HG03139 (cell line): ENCODE data around the gene PYROXD2.
"Not testable (repeated sequence)": the region's sequence is repeated elsewhere in the genome, so short reads cannot be mapped to it uniquely, and the experiment has no call there.

ENCODE experiments used
- ATAC-seq: cut with Tn5 transposase; IDR thresholded peaks from one replicate; pipeline ENCODE4 v1.9.1; 2021; ENCODE audit not compliant: unreplicated experiment

Gene PYROXD2

DNA sequence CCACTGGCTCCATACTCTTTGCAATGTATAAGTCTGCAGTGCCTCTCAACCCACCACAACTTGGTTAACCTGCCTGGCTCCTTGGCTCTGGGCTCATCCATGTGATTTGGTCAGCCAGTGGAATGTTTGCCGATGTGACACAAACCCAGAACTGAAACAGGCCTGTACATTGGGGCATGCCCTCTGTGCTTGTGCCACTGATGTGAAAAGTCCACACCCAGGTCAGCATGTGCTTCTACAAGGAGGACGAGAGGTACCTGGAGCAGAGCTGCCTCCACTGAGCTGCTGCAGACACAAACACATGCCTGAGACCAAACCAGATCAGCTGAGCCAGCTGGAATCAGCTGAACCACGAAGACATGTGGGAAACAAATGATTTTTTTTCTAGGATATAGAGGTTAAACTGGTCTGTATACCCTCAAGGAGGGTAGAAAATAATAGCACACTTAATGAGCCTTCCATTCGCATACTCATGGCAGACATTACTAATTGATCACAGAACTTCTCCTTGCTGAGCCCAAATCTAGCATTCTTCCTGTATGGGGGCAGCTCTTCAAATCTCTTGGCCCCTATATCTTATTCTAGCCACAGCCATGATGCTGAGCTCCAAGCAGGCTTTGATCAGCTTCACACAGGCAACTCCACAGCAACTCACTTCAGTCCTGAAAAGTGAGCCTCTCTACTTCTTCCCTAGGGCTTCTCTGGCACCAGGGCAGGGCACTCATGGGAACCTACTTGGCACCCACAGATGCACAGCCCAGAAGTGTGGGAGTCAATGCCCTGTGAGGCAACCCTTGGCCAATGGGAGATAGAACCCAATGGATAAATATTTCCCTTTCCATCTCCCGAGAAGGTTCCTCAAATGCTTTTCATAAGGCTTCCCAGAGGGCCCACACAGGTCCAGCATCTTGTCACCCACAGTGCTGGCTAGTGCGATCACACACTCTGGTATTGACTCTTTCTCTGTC lies 18.6 kb downstream of the PYROXD2 start:
- no peak for ATAC-seq

DNA sequence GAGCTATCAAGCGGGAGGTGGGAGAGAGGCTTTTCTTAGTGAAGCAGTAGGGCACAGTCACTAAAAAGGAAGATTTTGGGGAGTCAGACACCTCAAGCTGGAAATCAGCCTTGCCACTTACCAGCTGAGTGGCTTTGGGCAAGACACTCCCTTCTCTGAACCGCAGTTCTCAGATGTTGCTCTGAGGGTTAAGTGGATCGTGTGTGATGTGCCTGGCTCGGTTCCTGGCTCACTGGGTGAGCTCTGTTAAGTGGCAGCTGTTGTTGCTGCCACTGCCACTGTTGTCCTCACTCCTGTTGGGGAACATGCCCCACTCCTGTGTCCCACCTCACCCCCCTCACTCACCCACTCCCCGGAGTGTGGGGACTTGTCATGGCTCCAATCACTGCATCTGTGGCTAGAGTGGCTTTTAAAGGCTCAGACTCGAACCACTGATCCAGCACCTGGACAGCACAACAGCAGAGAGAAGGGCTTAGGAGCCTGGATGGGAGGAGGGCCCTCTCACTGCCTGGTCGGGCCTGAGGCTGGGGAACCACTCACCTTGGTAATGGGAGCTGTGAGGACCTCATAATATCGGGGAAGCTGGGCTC lies 20.0 kb downstream of the PYROXD2 start:
- no peak for ATAC-seq

DNA sequence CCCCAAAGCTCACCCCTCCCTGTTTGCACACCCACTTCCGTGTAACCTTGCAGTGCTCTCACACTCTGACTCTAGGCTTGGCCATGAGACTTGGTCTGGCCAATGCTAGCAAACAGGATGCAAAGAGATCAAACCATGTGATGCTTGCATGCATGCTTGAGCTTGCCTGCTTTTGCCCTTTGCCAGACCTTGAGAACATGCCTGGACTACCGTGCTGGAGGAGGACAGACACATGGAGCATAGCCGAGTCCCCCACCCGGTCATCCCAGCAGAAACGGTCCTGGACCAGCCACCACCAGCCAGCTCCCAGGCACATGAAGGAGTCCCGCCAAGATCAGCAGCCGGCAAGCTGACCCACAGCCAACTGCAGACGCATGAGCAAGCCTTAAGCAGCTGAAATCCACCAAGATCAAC lies 23.4 kb downstream of the PYROXD2 start:
- no peak for ATAC-seq

GRCh38 chr10:98391065-98391464 lies 23.9 kb downstream of the PYROXD2 start:
- no peak for ATAC-seq

GRCh38 chr10:98390406-98390805 lies 24.6 kb downstream of the PYROXD2 start:
- ATAC-seq: no peak

GRCh38 chr10:98389398-98389797 lies 25.6 kb downstream of the PYROXD2 start:
- no peak for ATAC-seq

- ATAC-seq: no peak
Measured at GRCh38 chr10:98388101-98388655, 26.8 kb downstream of the PYROXD2 start.

- ATAC-seq: no peak
Measured at GRCh38 chr10:98384531-98385133, 30.4 kb downstream of the PYROXD2 start.

GRCh38 chr10:98383869-98384268 lies 31.1 kb downstream of the PYROXD2 start:
- ATAC-seq: no peak

DNA sequence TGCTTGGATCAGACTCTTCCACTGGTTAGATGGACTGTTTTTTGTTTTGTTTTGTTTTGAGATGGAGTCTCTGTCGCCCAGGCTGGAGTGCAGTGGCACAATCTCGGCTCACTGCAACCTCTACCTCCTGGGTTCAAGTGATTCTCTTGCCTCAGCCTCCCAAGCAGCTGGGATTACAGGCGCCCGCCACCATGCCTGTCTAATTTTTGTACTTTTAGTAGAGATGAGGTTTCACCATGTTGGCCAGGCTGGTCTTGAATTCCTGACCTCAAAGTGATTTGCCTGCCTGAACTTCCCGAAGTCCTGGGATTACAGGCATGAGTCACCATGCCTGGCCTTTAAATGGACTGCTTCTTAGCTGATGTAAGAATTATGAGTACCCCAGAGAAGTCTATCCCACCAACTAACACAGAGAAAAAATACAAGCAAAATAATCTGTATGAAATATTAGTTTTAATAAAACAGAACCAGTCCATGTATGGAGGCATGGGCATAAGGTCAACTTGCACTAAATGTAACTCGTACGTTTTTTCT lies 31.8 kb downstream of the PYROXD2 start:
- not testable (repeated sequence) for ATAC-seq

DNA sequence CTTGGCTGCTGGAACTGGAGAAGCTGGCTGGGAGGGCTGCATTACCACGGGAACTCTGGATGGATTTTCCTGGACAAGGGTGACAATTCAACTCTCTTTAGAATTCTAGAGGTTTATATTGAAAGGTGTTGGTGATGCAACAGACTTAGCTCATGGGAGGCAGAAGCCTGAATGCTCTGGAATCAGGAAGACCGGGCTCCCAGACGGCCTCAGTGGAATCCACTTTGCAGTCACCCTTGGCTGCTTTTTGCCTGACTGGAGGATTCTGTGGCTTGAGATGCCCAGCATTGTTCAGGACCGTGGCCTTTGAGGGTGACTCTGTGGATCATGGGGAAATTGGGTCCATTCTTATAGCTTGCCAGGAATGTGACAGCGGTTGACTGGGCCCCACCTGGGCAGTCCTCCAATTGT lies 32.3 kb downstream of the PYROXD2 start:
- ATAC-seq: no peak

DNA sequence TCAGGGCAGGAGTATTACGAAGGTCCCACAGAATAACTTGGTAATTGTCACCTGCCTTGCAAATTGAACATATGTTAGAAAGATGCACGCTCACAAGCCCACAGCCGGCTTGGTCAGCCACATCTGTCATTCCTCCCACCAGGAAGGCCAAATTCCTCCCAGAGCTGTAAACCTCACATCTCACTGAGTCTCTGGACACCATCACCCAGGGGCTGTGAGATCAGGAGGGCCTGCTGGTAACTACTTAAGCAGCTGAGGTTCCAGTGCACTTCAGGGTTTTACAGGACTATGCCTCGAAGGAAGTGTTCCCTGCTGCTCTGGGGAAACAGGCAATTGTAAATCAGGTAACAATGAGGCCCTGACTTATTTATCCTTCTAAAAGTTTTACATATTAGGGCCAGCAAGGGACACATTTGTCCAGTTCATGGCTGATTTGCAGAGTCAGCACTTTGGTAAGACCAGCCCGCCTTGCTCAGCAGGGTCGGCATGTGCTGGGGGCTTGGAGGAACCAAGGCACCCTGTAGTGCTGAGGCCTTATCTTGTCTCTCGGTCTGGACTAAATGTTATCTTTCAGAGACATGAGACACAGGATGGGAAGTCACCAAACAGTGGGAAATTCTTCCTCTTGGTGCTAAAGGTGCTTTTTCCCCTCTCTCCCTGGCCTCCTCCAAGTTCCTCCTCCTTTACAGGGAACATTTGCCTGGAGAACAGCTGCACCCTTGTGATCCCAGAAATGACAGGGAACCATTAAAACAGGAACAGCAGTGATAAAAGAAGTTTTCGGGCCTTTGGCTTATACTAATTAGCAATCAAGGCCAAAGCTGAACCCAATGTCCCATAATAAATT lies 34.3 kb downstream of the PYROXD2 start:
- ATAC-seq: no peak

DNA sequence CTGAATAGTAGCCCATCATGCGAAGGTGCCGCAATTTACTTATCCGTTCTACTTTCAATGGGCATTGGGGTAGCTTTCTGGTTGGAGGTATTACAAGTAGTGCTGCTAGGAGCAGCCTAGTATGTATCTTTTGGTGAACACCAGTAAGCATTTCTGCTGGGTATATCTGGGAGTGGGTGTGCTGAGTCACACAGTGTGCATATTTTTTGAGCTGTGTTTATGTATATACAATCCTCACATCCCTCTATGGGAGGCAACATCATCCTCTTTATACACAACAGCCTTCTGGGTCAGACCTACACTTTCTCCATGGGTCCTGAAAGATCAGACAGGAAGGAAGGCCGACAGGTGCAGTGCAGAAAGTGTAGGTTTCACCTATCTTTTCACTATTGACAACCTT lies 36.3 kb downstream of the PYROXD2 start:
- ATAC-seq: no peak

- no peak for ATAC-seq
Measured at GRCh38 chr10:98377536-98377935, 37.4 kb downstream of the PYROXD2 start.

DNA sequence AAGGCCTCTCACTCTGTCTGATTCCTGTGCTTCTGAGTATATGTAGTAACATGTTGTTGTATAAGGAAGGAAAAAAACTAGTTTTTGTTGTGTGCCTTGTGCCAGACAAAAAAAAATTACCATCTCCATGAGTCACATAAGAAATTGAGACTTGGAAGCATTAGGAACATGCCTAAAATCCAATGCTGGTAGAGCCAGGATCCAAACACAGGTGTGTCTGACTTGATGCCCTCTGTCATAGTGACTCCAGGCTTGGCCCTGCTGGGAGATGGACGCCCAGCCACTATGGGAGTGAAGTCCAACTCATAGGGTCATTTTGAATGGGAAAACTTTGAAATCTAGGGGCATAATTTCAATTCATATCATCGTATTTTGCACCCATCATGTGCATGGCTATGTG lies 38.0 kb downstream of the PYROXD2 start:
- no peak for ATAC-seq

GRCh38 chr10:98376485-98376884 lies 38.5 kb downstream of the PYROXD2 start:
- ATAC-seq: no peak

DNA sequence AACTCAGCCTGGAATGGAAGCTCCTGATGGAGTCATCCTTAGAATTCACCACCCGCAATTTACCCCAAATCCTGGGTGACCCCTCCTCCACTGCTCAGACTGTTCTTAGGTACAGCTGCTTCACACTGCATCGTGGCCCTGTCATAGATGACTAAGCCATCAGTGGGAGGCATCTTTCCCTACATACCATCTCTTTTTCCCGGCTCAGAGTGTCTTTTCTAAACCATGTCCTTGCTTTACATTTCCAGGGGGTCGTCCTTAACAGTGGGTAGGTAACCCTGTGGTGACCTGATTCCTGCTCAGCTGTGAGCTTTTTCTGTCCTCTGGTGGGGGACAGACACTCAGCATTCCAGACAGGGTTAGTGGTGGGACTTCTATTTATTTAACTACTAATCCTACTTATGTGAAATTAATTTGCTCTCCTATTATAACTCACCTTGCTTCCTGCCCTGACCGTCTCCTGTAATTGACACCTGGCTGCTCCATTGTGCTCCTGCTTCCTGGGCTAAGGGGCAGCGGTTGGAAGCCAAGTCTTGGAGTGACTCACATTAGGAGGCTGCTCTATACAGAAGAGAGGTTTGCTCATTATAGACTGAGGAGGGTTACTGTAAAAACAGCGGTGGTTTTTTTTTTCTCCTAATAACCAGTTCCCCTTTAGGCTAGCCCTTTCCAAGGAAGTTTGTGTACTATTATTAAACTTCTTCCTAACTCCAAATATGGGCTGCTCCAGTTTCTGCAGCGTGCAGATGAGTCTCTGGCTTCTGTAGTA lies 40.6 kb downstream of the PYROXD2 start:
- no peak for ATAC-seq

GRCh38 chr10:98373260-98374040 lies 41.5 kb downstream of the PYROXD2 start:
- ATAC-seq: no peak
